Choroid plexus epithelial cell (primary cell): ENCODE results near the gene PRR7.

Experiments used
- DNase-seq: peaks from one replicate; pipeline ENCODE4 v3.0.0-alpha.2; 2010; ENCODE audit warnings: low read depth
- H3K4me3 ChIP-seq: 2 replicates; pipeline ENCODE4 v1.5.1; 2011; ENCODE audit warnings: low read depth, mild to moderate bottlenecking, control low read depth, low read length, moderate library complexity
- TF ChIP-seq, protein P1 (sequence below): conservative IDR thresholded peaks from 2 replicates; pipeline ENCODE4 v1.5.1; 2011; ENCODE audit warnings: low read depth, mild to moderate bottlenecking, control low read depth, inconsistent platforms, low read length, moderate library complexity

Gene PRR7

DNA sequence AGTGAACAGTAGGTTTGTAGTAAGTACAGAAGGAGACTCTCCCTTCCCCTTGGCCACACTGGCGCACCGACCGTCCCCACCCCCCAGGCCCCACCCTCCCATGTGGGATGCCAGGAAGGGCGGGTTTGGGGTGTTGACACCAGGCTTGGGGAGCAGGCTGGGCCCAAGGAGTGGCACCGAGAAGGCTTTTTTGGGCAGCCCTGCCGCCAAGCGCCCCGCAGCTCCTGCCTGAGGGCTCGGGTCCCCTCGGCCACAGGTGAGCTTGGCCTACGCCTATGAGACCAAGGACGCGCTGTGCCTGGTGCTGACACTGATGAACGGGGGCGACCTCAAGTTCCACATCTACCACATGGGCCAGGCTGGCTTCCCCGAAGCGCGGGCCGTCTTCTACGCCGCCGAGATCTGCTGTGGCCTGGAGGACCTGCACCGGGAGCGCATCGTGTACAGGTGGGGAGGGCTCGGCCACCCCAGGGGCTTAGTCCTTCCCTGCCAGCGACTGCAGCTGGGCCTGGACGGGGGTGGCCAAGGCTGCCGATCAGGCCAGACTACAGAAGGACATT, 12.9 kb upstream of the PRR7 start:
- DNase-seq = no peak
- H3K4me3 ChIP-seq = no peak overlapping the region
- TF ChIP-seq, protein P1, sequence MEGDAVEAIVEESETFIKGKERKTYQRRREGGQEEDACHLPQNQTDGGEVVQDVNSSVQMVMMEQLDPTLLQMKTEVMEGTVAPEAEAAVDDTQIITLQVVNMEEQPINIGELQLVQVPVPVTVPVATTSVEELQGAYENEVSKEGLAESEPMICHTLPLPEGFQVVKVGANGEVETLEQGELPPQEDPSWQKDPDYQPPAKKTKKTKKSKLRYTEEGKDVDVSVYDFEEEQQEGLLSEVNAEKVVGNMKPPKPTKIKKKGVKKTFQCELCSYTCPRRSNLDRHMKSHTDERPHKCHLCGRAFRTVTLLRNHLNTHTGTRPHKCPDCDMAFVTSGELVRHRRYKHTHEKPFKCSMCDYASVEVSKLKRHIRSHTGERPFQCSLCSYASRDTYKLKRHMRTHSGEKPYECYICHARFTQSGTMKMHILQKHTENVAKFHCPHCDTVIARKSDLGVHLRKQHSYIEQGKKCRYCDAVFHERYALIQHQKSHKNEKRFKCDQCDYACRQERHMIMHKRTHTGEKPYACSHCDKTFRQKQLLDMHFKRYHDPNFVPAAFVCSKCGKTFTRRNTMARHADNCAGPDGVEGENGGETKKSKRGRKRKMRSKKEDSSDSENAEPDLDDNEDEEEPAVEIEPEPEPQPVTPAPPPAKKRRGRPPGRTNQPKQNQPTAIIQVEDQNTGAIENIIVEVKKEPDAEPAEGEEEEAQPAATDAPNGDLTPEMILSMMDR = no peak

DNA sequence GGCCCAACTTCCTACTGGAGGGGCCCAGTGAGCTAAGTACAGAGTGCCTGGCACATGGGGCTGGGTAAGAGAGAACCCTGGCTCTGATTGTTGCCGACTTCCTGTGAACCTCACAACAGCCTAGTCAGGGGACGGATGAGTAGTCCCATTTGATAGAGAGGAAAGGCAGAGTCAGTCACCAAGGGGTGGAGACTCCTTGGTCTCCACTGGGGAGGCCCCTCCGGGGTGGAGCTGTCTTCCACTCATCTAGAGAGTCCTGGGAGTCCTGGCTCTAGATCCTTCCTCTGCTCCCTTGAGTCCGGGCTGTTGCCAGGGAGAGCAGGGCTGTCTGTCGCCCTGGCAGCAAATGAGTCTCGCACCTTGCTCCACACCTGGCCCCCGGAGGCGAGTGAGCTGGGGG, 12.2 kb upstream of the PRR7 start:
- no peak for DNase-seq
- TF ChIP-seq, protein P1 = no peak
- H3K4me3 ChIP-seq = no peak overlapping the region

DNA sequence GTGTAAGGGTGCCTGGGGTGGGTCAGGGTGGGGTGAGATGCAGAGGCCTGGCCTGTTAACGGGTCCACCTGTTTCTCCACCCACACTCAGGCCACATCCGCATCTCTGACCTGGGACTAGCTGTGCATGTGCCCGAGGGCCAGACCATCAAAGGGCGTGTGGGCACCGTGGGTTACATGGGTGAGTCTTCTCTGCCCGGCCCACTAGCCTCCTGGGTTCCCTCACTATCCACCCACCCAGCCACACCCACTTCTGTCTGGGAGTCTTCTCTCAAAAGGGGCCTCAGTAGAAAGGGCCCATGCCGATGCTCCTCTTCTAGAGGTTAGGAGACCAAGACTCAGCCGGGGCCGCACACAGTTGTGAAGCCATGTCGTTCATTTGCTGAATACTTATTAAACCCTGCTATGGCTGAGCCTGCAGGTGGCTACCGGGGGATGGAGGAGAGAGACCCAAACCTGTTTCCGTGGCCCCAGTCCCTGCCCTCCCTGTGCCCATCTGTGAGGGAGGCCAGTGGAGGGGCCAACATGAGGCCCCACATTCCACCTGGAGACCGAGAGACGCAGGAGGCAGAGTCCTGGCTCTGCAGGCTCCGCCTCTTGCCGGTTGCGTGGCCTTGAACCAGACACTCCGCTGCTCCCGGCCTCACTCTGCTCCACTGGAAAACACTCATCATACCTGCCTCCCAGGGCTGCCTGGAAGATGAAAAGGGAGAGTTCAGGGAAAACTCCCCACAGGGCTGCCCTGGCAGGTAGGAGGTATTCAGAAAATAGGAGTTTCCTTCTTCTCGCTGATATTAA, 11.5 kb upstream of the PRR7 start:
- TF ChIP-seq, protein P1 = no peak
- DNase-seq = no peak
- no peak overlapping the region for H3K4me3 ChIP-seq

DNA sequence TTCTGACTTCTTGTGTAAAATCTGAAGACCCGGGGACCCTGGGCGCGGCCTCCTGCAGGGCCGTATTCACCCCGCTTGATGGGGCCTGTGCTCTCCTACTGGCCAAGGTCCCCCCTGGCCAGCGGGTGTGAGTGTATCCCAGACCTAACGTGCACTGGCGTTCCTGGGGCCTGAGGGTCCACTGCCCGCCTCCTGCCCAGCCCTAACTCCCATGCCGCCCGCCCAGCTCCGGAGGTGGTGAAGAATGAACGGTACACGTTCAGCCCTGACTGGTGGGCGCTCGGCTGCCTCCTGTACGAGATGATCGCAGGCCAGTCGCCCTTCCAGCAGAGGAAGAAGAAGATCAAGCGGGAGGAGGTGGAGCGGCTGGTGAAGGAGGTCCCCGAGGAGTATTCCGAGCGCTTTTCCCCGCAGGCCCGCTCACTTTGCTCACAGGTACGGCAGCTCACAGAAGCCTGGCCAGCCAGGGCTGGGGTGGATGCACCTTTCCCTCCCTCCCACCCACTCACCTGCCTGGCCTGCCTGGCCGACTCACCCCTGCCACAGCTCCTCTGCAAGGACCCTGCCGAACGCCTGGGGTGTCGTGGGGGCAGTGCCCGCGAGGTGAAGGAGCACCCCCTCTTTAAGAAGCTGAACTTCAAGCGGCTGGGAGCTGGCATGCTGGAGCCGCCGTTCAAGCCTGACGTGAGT, 10.6 kb upstream of the PRR7 start:
- no peak for DNase-seq
- TF ChIP-seq, protein P1 = no peak
- no peak overlapping the region for H3K4me3 ChIP-seq

DNA sequence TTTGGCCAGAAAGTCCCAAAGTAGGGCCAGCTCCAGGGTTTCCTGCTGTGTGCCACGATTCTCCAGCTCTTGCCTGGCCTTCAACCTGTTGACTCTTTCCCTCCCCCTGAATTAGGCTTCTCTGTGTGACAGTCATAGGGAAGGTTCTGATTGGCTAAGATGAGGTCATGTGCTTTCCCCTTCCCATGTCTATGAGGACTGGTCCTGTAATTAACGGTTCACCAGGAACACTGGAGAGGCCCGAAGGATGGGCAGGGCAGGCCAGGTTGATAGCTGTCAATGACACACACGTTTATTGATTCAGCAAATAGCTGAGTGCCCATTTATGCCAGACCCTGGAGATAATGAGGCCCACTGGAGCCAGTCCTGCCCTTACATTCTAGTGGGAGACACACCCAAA, 9.0 kb upstream of the PRR7 start:
- DNase-seq = no peak
- no peak overlapping the region for H3K4me3 ChIP-seq
- TF ChIP-seq, protein P1 = no peak

DNA sequence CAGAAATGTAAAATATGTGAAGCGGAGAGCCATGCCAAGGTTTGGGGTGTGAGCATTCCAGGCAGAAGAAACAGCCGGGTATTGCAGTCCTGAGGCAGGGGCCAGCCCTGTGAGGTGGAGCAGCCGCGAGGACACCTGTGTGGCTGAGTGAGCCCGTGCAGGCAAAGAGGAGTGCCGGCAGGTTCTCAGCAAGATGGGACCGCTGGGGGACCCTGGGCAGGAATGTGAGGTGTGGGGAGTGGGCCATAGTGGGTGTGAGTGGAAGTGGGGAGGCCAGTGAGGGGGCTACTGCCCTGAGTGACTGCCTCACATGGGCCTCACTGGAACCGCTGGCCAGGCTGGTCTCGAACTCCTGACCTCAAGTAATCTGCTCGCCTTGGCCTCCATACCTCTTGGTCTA, 8.1 kb upstream of the PRR7 start:
- TF ChIP-seq, protein P1 = no peak
- no peak for DNase-seq
- no peak overlapping the region for H3K4me3 ChIP-seq
